Natural killer cell treated with Interleukin-12 subunit alpha and Interleukin-12 subunit beta and Interleukin-15 and Interleukin-18, amount 100 ng/mL, for 72 hours (primary cell): Measurements from ENCODE around the gene SMG6. TPM values are rescaled to one million over a fixed set of nuclear protein-coding genes. Genes with fewer than 3 reads are reported as not detected.

Experiments used
- ATAC-seq, 2 donors: fragments of 150-1000 bp; cut with Tn5 transposase in 1 of 2; sonication (Bioruptor Pico), chemical (Tn5 transposase) in 1 of 2; 2 replicates each; pipeline ENCODE4 v1.10.0; 2021
- DNase-seq: peaks from one replicate; pipeline ENCODE4 v3.0.0; 2022; ENCODE audit warnings: low spot score
- H3K27ac Mint-ChIP-seq, 2 donors: 1 replicate in 1 of 2; 2 replicates in 1 of 2; pipeline ENCODE4 v1.8.0; 2022; ENCODE audit warnings: mixed read lengths in 2 of 2, mild to moderate bottlenecking in 1 of 2, moderate library complexity in 1 of 2
- H3K27me3 Mint-ChIP-seq, 2 donors: 1 replicate in 1 of 2; 2 replicates in 1 of 2; pipeline ENCODE4 v1.8.0; 2022; ENCODE audit warnings: mixed read lengths in 2 of 2
- H3K36me3 Mint-ChIP-seq: one replicate; pipeline ENCODE4 v1.8.0; 2022; ENCODE audit warnings: mixed read lengths
- H3K4me1 Mint-ChIP-seq, 2 donors: 1 replicate in 1 of 2; 2 replicates in 1 of 2; pipeline ENCODE4 v1.8.0; 2022; ENCODE audit warnings: low read depth in 2 of 2, mixed read lengths in 2 of 2, mild to moderate bottlenecking in 1 of 2
- H3K4me3 Mint-ChIP-seq: one replicate; pipeline ENCODE4 v1.8.0; 2022; ENCODE audit warnings: mixed read lengths
- H3K9me3 Mint-ChIP-seq: 2 replicates; pipeline ENCODE4 v1.8.0; 2022; ENCODE audit warnings: mixed read lengths
- total RNA-seq, 2 donors: library from RNA; stranded (reverse); gene quantifications; one replicate each; pipeline ENCODE4 v1.2.3, GENCODE V29; 2022

SMG6 gene
- 10 to 100 TPM; 33.6 to 74.7 TPM for total RNA-seq

- peak; percentile 94 to 97 for ATAC-seq
- H3K36me3 Mint-ChIP-seq = peaks cover 22% of the 10 kb centered on the region
- no peaks in the 10 kb centered on the region for H3K27me3 Mint-ChIP-seq
- peak; percentile 92 for DNase-seq
- peak within 1 kb of the TSS; percentile 86 for H3K4me3 Mint-ChIP-seq
- peak within 1 kb of the TSS; percentile 46 to 78 for H3K27ac Mint-ChIP-seq
- peaks cover 39 to 42% of the 10 kb centered on the region in 2 donors for H3K4me1 Mint-ChIP-seq
- H3K9me3 Mint-ChIP-seq = no peaks in the 10 kb centered on the region
These were observed at the start of gene SMG6, which contains the start of gene SRR for GRCh38 chr17:2303204-2304188. Gene SMG6, minus strand, starts transcription at chr17:2303785. Its CDS starts 65 bp downstream, at chr17:2303720. Gene SRR, plus strand, starts transcription at chr17:2303950. Its CDS starts 11,611 bp downstream, at chr17:2315561.

GRCh38 chr17:2351269-2351668 is 47.7 kb upstream of the SMG6 start:
- no peak for DNase-seq
- ATAC-seq = peak in 1 of 2 donors; percentile 33

GRCh38 chr17:2347805-2348685 is 44.5 kb upstream of the SMG6 start:
- Mint-ChIP-seq H3K27me3 (no peaks in the 10 kb centered on the region), H3K4me3 (no peak overlapping the region), H3K36me3 (no peaks in the 10 kb centered on the region), H3K9me3 (no peaks in the 10 kb centered on the region), H3K27ac (no peak overlapping the region), H3K4me1 (peaks cover 0 to 3% of the 10 kb centered on the region in 2 donors)
- no peak for DNase-seq
- no peak for ATAC-seq

More at GRCh38 chr17:2351269-2351668, 47.7 kb upstream of the SMG6 start:
- H3K4me3 Mint-ChIP-seq = no peak overlapping the region
- no peaks in the 10 kb centered on the region for H3K27me3 Mint-ChIP-seq
- H3K27ac Mint-ChIP-seq = no peak overlapping the region
- peaks cover 12 to 13% of the 10 kb centered on the region in 2 donors for H3K4me1 Mint-ChIP-seq
- H3K9me3 Mint-ChIP-seq = no peaks in the 10 kb centered on the region
- H3K36me3 Mint-ChIP-seq = no peaks in the 10 kb centered on the region

GRCh38 chr17:2346475-2346874 is 42.9 kb upstream of the SMG6 start:
- Mint-ChIP-seq H3K27me3 (no peaks in the 10 kb centered on the region), H3K4me3 (no peak overlapping the region), H3K9me3 (no peaks in the 10 kb centered on the region), H3K36me3 (no peaks in the 10 kb centered on the region), H3K27ac (no peak overlapping the region), H3K4me1 (peaks cover 0 to 2% of the 10 kb centered on the region in 2 donors)
- no peak for DNase-seq
- ATAC-seq = no peak

GRCh38 chr17:2344528-2344927 is 40.9 kb upstream of the SMG6 start:
- DNase-seq = no peak
- ATAC-seq = no peak
- no peak overlapping the region for H3K27ac Mint-ChIP-seq
- H3K4me1 Mint-ChIP-seq = peaks cover 0 to 2% of the 10 kb centered on the region in 2 donors
- no peaks in the 10 kb centered on the region for H3K27me3 Mint-ChIP-seq
- H3K4me3 Mint-ChIP-seq = no peak overlapping the region
- H3K36me3 Mint-ChIP-seq = no peaks in the 10 kb centered on the region
- no peaks in the 10 kb centered on the region for H3K9me3 Mint-ChIP-seq

GRCh38 chr17:2343421-2343820 is 39.8 kb upstream of the SMG6 start:
- no peak for DNase-seq
- ATAC-seq = no peak
- Mint-ChIP-seq H3K27ac (no peak overlapping the region), H3K4me3 (no peak overlapping the region), H3K9me3 (no peaks in the 10 kb centered on the region), H3K27me3 (no peaks in the 10 kb centered on the region), H3K36me3 (no peaks in the 10 kb centered on the region), H3K4me1 (peaks cover 0 to 3% of the 10 kb centered on the region in 2 donors)

- Mint-ChIP-seq H3K4me1 (peaks cover 0 to 22% of the 10 kb centered on the region in 2 donors), H3K36me3 (peaks cover 6% of the 10 kb centered on the region), H3K27ac (peak overlapping the region; percentile 35 to 43), H3K27me3 (no peaks in the 10 kb centered on the region), H3K9me3 (no peaks in the 10 kb centered on the region), H3K4me3 (peak overlapping the region; percentile 80)
- ATAC-seq (no peak), DNase-seq (no peak)
These were observed 34.7 kb upstream of the SMG6 start for GRCh38 chr17:2338315-2338657.

GRCh38 chr17:2337544-2338314 is 34.1 kb upstream of the SMG6 start:
- Mint-ChIP-seq H3K9me3 (no peaks in the 10 kb centered on the region), H3K27ac (peak overlapping the region in 1 of 2 donors; percentile 43), H3K4me1 (peaks cover 0 to 22% of the 10 kb centered on the region in 2 donors), H3K36me3 (peaks cover 6% of the 10 kb centered on the region), H3K27me3 (no peaks in the 10 kb centered on the region), H3K4me3 (peak overlapping the region; percentile 80)
- peak; percentile 68 for DNase-seq
- peak; percentile 59 to 68 for ATAC-seq

GRCh38 chr17:2336852-2337543 is 33.4 kb upstream of the SMG6 start, which contains the start of gene SGSM2:
Gene SGSM2, plus strand, starts transcription at chr17:2337501. Its CDS starts 188 bp downstream, at chr17:2337689.
- peaks cover 6% of the 10 kb centered on the region for H3K36me3 Mint-ChIP-seq
- H3K9me3 Mint-ChIP-seq = no peaks in the 10 kb centered on the region
- H3K4me1 Mint-ChIP-seq = peaks cover 0 to 22% of the 10 kb centered on the region in 2 donors
- ATAC-seq (peak; percentile 64), DNase-seq (peak; percentile 64)
- H3K4me3 Mint-ChIP-seq = peak within 1 kb of the TSS; percentile 80
- no peaks in the 10 kb centered on the region for H3K27me3 Mint-ChIP-seq
- H3K27ac Mint-ChIP-seq = peak within 1 kb of the TSS; percentile 90 to 95

- peaks cover 6% of the 10 kb centered on the region for H3K36me3 Mint-ChIP-seq
- no peaks in the 10 kb centered on the region for H3K9me3 Mint-ChIP-seq
- H3K4me3 Mint-ChIP-seq = no peak within 1 kb of the TSS
- H3K27ac Mint-ChIP-seq = peak within 1 kb of the TSS; percentile 90 to 95
- H3K27me3 Mint-ChIP-seq = no peaks in the 10 kb centered on the region
- ATAC-seq (peak; percentile 94 to 97), DNase-seq (peak; percentile 95)
- peaks cover 0 to 22% of the 10 kb centered on the region in 2 donors for H3K4me1 Mint-ChIP-seq
These were observed 32.7 kb upstream of the SMG6 start, which contains the start of gene TSR1 for GRCh38 chr17:2336215-2336851. Gene TSR1, minus strand, starts transcription at chr17:2336457. Its CDS starts 30 bp downstream, at chr17:2336427.

GRCh38 chr17:2335726-2336214 is 32.2 kb upstream of the SMG6 start:
- Mint-ChIP-seq H3K36me3 (peaks cover 6% of the 10 kb centered on the region), H3K27me3 (no peaks in the 10 kb centered on the region), H3K9me3 (no peaks in the 10 kb centered on the region), H3K4me1 (peaks cover 0 to 22% of the 10 kb centered on the region in 2 donors), H3K4me3 (no peak overlapping the region), H3K27ac (peak overlapping the region; percentile 90 to 95)
- DNase-seq = no peak
- no peak for ATAC-seq

- ATAC-seq = no peak
- Mint-ChIP-seq H3K36me3 (peaks cover 14% of the 10 kb centered on the region), H3K4me3 (no peak overlapping the region)
These were observed 27.7 kb upstream of the SMG6 start for GRCh38 chr17:2331303-2331702.

More at GRCh38 chr17:2331303-2331702, 27.7 kb upstream of the SMG6 start:
- H3K9me3 Mint-ChIP-seq = no peaks in the 10 kb centered on the region
- DNase-seq = no peak
- H3K4me1 Mint-ChIP-seq = peaks cover 7 to 18% of the 10 kb centered on the region in 2 donors
- no peaks in the 10 kb centered on the region for H3K27me3 Mint-ChIP-seq
- no peak overlapping the region for H3K27ac Mint-ChIP-seq
